ENCODE data around the gene SFXN5. TPM values are rescaled to one million over a fixed set of nuclear protein-coding genes. Genes with fewer than 3 reads are reported as not detected.

SFXN5 gene
- total RNA-seq, 1 experiment from 2014 or later = 25.9 TPM

DNA sequence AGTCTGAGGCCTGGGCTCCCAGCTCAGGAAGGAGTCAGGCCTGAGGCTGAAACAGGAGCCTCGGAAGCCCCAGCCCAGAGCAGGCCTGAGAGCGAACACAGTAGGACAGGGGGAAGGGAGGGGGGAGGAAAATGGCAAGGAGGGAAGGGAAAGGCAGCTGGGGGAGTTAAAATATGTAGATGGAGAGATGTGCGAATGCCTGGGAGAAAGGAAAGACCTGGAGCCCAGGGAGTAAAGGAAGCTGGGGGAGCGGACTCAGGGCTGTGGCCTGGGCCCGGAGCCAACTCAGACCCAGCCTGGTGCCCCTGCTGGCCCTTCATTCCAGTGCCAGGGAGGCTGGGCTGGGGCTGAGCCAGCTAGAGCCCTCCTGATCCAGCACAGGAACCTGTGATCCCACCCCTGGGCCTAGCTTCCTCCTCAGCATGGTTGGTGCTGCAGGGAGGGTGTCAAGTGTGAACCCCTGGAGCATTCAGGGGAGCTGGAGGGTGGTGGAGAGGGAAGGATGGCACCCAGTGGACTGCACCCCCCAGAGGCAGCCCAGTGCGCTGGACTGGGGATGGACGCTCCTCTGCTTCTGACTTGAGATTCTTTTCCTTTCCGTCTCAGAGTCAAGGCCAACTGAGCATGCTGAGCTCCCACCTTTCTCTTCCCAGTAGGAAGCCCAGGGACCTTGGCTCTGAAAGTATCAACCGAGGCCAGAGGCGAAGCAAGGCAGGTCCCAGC lies 107.9 kb downstream of the SFXN5 start:
- DNase-seq (ENCODE audit: low spot score) (peak; percentile 73), ATAC-seq (peak; percentile 84)
- POLR2A ChIA-PET = interaction anchor here (1.0 to 4.0 kb wide), 6 partner anchors 11 to 130 kb away, joined by 3 to 30 read pairs (median 6); partner anchors contain the start of genes EMX1 and SPR
- Mint-ChIP-seq H3K36me3 (peaks cover 3% of the 10 kb centered on the region; the same call in 1 of the 2 replicates), H3K27me3 (ENCODE audit: low read depth) (peaks cover 7% of the 10 kb centered on the region), H3K27ac (peak overlapping the region; percentile 98), H3K4me1 (peaks cover 53% of the 10 kb centered on the region), H3K4me3 (no peak overlapping the region), H3K9me3 (no peaks in the 10 kb centered on the region)
- CTCF ChIA-PET = interaction anchor here (0.7 to 5.8 kb wide), 19 partner anchors 10 to 1664 kb away, joined by 3 to 80 read pairs (median 5); partner anchors contain the start of genes EMX1, NOTO and SPR
- TF ChIP-seq, protein P1, sequence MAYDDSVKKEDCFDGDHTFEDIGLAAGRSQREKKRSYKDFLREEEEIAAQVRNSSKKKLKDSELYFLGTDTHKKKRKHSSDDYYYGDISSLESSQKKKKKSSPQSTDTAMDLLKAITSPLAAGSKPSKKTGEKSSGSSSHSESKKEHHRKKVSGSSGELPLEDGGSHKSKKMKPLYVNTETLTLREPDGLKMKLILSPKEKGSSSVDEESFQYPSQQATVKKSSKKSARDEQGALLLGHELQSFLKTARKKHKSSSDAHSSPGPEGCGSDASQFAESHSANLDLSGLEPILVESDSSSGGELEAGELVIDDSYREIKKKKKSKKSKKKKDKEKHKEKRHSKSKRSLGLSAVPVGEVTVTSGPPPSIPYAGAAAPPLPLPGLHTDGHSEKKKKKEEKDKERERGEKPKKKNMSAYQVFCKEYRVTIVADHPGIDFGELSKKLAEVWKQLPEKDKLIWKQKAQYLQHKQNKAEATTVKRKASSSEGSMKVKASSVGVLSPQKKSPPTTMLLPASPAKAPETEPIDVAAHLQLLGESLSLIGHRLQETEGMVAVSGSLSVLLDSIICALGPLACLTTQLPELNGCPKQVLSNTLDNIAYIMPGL (CRISPR knock-in tag; IDR thresholded peaks at IDR 0.05) = no peak
- TF ChIP-seq, protein P2, sequence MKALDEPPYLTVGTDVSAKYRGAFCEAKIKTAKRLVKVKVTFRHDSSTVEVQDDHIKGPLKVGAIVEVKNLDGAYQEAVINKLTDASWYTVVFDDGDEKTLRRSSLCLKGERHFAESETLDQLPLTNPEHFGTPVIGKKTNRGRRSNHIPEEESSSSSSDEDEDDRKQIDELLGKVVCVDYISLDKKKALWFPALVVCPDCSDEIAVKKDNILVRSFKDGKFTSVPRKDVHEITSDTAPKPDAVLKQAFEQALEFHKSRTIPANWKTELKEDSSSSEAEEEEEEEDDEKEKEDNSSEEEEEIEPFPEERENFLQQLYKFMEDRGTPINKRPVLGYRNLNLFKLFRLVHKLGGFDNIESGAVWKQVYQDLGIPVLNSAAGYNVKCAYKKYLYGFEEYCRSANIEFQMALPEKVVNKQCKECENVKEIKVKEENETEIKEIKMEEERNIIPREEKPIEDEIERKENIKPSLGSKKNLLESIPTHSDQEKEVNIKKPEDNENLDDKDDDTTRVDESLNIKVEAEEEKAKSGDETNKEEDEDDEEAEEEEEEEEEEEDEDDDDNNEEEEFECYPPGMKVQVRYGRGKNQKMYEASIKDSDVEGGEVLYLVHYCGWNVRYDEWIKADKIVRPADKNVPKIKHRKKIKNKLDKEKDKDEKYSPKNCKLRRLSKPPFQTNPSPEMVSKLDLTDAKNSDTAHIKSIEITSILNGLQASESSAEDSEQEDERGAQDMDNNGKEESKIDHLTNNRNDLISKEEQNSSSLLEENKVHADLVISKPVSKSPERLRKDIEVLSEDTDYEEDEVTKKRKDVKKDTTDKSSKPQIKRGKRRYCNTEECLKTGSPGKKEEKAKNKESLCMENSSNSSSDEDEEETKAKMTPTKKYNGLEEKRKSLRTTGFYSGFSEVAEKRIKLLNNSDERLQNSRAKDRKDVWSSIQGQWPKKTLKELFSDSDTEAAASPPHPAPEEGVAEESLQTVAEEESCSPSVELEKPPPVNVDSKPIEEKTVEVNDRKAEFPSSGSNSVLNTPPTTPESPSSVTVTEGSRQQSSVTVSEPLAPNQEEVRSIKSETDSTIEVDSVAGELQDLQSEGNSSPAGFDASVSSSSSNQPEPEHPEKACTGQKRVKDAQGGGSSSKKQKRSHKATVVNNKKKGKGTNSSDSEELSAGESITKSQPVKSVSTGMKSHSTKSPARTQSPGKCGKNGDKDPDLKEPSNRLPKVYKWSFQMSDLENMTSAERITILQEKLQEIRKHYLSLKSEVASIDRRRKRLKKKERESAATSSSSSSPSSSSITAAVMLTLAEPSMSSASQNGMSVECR (CRISPR knock-in tag; IDR thresholded peaks at IDR 0.05; ENCODE audit: borderline replicate concordance) = no peak; the same call in 1 of the 2 replicates
- TF ChIP-seq, protein P3, sequence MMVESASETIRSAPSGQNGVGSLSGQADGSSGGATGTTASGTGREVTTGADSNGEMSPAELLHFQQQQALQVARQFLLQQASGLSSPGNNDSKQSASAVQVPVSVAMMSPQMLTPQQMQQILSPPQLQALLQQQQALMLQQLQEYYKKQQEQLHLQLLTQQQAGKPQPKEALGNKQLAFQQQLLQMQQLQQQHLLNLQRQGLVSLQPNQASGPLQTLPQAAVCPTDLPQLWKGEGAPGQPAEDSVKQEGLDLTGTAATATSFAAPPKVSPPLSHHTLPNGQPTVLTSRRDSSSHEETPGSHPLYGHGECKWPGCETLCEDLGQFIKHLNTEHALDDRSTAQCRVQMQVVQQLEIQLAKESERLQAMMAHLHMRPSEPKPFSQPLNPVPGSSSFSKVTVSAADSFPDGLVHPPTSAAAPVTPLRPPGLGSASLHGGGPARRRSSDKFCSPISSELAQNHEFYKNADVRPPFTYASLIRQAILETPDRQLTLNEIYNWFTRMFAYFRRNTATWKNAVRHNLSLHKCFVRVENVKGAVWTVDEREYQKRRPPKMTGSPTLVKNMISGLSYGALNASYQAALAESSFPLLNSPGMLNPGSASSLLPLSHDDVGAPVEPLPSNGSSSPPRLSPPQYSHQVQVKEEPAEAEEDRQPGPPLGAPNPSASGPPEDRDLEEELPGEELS (CRISPR knock-in tag; IDR thresholded peaks at IDR 0.05) = no peak
- TF ChIP-seq OVOL2 (CRISPR knock-in tag; IDR thresholded peaks at IDR 0.05; ENCODE audit: borderline replicate concordance) = no peak
- TF ChIP-seq, protein P4, sequence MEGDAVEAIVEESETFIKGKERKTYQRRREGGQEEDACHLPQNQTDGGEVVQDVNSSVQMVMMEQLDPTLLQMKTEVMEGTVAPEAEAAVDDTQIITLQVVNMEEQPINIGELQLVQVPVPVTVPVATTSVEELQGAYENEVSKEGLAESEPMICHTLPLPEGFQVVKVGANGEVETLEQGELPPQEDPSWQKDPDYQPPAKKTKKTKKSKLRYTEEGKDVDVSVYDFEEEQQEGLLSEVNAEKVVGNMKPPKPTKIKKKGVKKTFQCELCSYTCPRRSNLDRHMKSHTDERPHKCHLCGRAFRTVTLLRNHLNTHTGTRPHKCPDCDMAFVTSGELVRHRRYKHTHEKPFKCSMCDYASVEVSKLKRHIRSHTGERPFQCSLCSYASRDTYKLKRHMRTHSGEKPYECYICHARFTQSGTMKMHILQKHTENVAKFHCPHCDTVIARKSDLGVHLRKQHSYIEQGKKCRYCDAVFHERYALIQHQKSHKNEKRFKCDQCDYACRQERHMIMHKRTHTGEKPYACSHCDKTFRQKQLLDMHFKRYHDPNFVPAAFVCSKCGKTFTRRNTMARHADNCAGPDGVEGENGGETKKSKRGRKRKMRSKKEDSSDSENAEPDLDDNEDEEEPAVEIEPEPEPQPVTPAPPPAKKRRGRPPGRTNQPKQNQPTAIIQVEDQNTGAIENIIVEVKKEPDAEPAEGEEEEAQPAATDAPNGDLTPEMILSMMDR (IDR thresholded peaks at IDR 0.05) = no peak
- no peak for TF ChIP-seq RELA (CRISPR knock-in tag; IDR thresholded peaks at IDR 0.05; ENCODE audit: borderline replicate concordance)
- TF ChIP-seq ZNF121 (CRISPR knock-in tag; IDR thresholded peaks at IDR 0.05) = no peak
- no peak for TF ChIP-seq NR1H2 (CRISPR knock-in tag; IDR thresholded peaks at IDR 0.05)
- no peak for TF ChIP-seq JUN (CRISPR knock-in tag; IDR thresholded peaks at IDR 0.05)
- TF ChIP-seq, protein P5, sequence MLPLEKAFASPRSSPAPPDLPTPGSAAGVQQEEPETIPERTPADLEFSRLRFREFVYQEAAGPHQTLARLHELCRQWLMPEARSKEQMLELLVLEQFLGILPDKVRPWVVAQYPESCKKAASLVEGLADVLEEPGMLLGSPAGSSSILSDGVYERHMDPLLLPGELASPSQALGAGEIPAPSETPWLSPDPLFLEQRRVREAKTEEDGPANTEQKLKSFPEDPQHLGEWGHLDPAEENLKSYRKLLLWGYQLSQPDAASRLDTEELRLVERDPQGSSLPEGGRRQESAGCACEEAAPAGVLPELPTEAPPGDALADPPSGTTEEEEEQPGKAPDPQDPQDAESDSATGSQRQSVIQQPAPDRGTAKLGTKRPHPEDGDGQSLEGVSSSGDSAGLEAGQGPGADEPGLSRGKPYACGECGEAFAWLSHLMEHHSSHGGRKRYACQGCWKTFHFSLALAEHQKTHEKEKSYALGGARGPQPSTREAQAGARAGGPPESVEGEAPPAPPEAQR (CRISPR knock-in tag; IDR thresholded peaks at IDR 0.05) = no peak
- TF ChIP-seq, protein P6, sequence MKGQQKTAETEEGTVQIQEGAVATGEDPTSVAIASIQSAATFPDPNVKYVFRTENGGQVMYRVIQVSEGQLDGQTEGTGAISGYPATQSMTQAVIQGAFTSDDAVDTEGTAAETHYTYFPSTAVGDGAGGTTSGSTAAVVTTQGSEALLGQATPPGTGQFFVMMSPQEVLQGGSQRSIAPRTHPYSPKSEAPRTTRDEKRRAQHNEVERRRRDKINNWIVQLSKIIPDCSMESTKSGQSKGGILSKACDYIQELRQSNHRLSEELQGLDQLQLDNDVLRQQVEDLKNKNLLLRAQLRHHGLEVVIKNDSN (CRISPR knock-in tag; IDR thresholded peaks at IDR 0.05) = no peak
- TF ChIP-seq, protein P7, sequence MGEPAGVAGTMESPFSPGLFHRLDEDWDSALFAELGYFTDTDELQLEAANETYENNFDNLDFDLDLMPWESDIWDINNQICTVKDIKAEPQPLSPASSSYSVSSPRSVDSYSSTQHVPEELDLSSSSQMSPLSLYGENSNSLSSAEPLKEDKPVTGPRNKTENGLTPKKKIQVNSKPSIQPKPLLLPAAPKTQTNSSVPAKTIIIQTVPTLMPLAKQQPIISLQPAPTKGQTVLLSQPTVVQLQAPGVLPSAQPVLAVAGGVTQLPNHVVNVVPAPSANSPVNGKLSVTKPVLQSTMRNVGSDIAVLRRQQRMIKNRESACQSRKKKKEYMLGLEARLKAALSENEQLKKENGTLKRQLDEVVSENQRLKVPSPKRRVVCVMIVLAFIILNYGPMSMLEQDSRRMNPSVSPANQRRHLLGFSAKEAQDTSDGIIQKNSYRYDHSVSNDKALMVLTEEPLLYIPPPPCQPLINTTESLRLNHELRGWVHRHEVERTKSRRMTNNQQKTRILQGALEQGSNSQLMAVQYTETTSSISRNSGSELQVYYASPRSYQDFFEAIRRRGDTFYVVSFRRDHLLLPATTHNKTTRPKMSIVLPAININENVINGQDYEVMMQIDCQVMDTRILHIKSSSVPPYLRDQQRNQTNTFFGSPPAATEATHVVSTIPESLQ (CRISPR knock-in tag; IDR thresholded peaks at IDR 0.05) = no peak
- TF ChIP-seq PRRX2 (CRISPR knock-in tag; IDR thresholded peaks at IDR 0.05) = no peak
- TF ChIP-seq, protein P8, sequence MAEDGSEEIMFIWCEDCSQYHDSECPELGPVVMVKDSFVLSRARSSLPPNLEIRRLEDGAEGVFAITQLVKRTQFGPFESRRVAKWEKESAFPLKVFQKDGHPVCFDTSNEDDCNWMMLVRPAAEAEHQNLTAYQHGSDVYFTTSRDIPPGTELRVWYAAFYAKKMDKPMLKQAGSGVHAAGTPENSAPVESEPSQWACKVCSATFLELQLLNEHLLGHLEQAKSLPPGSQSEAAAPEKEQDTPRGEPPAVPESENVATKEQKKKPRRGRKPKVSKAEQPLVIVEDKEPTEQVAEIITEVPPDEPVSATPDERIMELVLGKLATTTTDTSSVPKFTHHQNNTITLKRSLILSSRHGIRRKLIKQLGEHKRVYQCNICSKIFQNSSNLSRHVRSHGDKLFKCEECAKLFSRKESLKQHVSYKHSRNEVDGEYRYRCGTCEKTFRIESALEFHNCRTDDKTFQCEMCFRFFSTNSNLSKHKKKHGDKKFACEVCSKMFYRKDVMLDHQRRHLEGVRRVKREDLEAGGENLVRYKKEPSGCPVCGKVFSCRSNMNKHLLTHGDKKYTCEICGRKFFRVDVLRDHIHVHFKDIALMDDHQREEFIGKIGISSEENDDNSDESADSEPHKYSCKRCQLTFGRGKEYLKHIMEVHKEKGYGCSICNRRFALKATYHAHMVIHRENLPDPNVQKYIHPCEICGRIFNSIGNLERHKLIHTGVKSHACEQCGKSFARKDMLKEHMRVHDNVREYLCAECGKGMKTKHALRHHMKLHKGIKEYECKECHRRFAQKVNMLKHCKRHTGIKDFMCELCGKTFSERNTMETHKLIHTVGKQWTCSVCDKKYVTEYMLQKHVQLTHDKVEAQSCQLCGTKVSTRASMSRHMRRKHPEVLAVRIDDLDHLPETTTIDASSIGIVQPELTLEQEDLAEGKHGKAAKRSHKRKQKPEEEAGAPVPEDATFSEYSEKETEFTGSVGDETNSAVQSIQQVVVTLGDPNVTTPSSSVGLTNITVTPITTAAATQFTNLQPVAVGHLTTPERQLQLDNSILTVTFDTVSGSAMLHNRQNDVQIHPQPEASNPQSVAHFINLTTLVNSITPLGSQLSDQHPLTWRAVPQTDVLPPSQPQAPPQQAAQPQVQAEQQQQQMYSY (CRISPR knock-in tag; IDR thresholded peaks at IDR 0.05) = peak; percentile 99
- no peak for TF ChIP-seq ZBTB21 (CRISPR knock-in tag; IDR thresholded peaks at IDR 0.05; ENCODE audit: borderline replicate concordance)
- no peak for TF ChIP-seq ESRRA (CRISPR knock-in tag; IDR thresholded peaks at IDR 0.05; ENCODE audit: borderline replicate concordance)
- no peak for TF ChIP-seq RORB (CRISPR knock-in tag; IDR thresholded peaks at IDR 0.05)
- no peak for TF ChIP-seq GABPB1 (CRISPR knock-in tag; IDR thresholded peaks at IDR 0.05)
